ENCODE results near the gene ANO2. TPM values are rescaled to one million over a fixed set of nuclear protein-coding genes. Genes with fewer than 3 reads are reported as not detected.
A peak's percentile ranks its signal among the peaks of the same experiment; 100 is the strongest.
"Not testable (repeated sequence)": the region's sequence is repeated elsewhere in the genome, so short reads cannot be mapped to it uniquely, and the experiment has no call there.

Gene ANO2
- polyA plus RNA-seq, 10 donors = 2.4 to 5.1 (median 3.8) TPM

DNA sequence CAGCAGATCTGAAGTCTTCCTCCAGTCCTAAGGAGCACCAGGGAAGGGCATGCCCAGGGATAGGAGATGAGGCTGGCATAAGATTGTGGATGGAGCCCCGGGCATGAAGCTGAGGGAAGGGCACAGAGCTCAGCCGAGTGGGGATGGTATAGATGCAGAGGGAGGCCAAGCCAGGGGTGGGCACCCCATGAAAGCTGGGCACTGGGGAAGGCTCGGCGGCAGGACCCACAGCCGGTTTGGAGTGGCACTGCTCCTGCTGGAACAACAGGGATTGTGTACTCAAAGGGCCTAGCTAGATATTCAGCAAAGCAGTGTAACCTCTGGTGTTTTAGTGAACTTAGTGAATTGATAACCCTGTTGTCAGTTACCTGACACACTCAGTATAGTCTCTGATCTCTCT is 396.0 kb downstream of the ANO2 start:
- DNase-seq = no peak

DNA sequence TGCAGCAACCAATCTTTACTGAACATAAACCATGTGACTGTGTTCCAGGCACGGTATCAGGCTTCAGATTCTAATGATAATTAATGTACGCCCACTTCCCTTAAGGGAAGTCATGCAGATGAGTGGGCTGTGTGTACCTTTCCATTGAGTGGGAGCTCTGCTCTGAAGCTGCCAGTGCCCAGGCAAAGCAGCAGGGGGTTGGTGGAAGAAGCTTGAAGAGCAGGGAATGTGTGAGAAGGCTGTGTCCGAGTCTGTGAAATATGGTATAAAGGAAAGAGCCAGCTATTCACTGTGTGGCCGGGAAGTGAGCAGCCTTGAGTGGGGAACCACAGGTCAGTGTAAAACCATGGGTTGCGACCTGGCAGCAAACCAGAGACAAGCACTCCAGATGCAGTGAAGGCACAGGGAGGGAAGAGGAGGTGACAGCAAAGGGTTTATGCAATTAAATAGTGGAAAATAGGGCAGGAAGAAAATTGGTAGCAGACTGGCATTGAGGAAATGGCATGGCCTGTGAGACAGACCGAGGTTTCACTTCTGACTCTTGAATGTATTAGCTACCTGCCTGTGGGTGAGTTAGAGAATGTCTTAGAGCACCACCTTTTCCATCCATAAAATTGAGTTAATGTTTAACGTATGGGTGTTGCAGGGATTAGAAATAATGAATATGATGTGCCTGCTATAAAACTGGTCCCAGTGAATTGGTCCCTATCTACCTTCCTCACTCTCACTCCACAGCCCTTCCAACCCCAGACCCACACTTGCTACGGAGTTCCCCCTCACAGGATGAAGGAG is 396.7 kb downstream of the ANO2 start:
- DNase-seq = no peak

DNA sequence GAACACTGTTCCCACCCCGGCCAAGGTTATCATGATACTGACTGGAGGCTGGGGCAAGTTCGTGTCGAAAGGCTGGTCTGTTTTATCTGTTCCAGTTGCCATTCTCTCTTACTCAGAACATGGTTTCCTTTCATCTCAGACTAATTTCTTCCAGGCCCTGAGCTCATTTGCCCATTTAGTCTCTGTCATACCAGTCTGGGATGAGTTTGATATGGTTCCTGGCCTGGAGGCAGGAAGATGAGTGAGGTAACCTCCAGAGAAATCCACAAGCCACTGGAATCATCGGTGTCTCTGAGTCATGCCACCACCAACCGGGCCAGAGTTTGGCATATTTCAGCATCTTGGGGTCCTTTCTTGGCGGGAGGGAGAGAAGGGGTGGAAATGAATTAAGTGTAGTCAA is 398.4 kb downstream of the ANO2 start:
- DNase-seq = peak in 1 of 3 donors; percentile 71

DNA sequence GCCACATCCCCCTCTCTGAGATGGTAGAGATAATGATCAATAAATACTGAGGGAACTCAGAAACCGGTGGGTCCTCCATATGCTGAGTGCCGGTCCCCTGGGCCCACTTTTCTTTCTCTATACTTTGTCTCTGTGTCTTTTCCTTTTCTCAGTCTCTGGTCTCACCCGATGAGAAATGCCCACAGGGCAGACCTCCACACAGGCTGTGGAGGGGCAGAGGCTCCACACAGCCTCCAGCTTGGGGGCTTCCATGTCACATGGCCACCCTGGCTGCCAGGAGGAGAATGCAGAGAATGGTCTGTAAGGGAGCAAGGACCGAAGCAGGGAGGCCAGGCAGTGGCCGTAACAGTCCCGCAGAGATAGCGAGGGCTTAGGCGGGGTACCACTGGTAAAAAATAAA is 407.3 kb downstream of the ANO2 start:
- no peak for DNase-seq

- not testable (repeated sequence) for DNase-seq
Observed at GRCh38 chr12:5537026-5537615, 407.9 kb downstream of the ANO2 start.

DNA sequence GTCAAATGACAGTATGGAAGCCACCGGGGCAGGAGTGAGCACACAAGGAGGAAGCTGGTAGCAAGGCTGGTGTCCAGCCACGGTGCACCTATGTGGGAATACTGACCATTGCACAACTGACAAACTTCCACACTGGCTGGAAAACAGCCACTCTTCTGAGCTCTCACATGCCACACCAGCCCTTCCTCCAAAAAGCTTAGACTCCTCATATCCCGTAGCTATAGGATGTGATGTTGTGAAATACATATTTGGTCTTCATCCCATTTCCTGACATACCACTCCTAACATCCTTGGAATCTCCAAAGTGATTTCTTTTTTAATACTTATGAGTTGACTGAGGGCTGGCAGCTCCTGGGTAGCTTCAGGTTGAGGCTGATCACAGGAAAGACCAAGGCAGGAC is 409.5 kb downstream of the ANO2 start:
- DNase-seq = peak in 1 of 3 donors; percentile 59

DNA sequence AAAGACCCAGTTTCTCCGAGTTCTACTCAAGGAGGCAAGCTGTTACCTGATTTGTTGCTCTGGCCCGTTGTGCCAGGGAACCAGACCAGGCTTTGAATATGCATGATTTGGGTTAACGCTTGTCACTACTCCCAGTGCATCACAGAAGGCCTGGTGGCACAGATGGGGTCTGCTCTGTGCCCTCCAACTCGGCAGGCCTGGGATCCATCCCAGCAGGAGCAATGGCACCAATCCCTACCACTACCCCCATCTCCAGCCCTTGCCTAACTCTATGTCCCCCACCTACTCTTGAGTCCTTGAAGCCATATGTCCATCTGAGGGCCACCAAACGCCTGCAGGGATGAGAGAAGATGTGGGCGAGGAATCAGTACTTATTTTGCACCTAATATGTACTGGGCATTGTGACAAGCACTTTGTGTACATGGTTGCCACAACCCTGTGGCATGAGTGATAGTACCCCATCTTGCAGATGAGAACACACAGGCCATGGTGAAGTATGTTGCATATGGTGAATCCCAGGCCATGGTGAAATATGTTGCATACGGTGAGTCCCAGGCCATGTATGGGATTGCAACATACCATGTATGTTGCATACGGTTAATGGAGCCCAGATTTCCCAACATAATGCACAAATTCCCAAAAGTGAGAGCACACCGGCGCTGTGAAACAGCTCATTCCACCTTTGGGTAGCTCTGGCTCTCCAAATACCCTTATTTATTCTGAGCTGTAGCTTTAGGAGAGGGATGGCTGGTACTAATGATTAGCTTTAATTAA is 410.4 kb downstream of the ANO2 start:
- no peak for DNase-seq

DNA sequence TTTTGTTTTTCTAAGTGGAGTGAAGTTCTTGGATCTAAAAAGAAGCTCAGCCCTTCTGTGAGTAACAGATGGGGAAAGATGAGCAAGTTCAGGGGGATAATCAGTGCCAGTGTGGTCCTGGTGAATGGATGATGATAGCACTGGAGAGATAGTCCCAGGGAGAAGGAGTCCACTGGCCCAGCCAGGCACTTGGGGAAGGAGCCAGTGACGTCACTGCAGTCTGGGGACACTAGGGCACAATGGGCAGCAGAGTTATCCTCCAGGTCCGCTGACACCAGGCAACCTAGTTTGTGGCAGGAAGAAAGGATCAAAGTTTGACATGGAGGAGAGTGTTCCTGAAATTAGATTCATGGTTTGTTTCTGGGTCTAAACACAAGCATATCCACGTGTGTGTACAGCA is 411.7 kb downstream of the ANO2 start:
- no peak for DNase-seq

- no peak for DNase-seq
Observed at GRCh38 chr12:5525783-5526367, 419.2 kb downstream of the ANO2 start.

DNA sequence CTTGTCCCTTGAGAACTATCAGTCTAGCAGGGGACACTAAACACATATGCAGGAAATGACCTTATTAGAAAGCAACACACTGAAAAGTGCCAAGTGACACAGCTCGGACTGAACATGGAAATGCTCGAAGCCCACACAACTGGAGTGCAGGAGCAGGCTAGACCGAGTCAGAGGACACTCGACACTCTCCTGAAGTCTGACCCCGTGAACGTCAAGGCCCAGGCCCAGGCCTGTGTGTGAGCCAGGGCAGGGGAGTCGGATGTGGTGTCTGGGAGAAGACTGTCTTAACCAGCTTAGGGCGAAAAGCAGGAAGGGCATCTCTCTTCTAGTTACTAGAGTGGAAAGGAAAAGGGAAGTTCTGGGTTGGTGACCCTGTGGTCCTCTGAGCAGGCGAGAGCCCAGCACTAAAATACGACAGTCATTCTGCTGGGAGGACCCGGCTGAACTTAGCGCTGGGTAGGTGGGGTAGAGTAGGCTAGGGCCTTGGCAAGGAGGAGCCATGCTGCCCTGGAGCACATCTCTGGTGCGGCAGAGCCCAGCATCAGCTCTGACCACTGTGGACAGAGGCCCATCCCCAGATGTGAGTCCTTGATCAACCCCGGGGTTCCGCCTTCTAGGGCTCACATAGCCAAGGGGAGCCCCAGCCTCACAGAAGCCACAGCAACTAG is 420.2 kb downstream of the ANO2 start:
- no peak for DNase-seq

- no peak for DNase-seq
Observed at GRCh38 chr12:5524116-5524768, 420.8 kb downstream of the ANO2 start.

DNA sequence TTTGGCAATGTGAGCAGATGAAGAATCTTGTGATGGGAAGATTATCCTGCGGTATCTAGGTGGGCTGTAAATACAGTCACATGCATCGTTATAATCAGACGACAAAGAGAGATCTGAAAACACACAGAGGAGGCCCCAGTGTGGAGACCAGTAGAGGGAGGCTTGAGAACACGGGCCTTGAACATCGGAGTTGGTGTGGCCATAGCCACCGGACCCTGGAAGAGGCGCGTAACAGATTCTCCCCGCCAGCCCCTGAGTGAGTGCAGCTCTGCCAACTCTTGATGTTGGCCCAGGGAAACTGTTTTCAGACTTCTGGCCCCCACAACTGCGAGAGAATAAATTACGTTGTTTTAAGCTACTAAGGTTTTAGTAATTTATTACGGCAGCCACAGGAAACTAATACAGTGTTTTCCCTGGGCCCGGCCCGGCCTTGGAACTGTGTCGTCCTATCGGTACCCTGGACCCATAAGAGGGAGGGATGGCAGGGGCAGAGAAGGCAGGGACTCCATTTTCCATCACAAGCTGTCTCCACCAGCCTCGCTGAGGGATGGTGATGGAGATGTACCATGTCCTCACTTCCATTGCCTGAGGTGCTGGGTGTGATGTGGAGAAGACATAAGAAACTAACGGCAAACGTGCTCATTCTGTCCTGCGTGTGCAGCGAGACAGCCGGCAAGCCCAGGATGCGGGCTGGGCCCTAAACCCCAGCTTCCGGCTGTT is 421.5 kb downstream of the ANO2 start:
- DNase-seq = no peak

- DNase-seq = peak in 1 of 3 donors; percentile 21
Observed at GRCh38 chr12:5522432-5523335, 422.4 kb downstream of the ANO2 start.

- DNase-seq = no peak
Observed at GRCh38 chr12:5521456-5522325, 423.4 kb downstream of the ANO2 start.

- DNase-seq = no peak
Observed at GRCh38 chr12:5520831-5521230, 424.2 kb downstream of the ANO2 start.

DNA sequence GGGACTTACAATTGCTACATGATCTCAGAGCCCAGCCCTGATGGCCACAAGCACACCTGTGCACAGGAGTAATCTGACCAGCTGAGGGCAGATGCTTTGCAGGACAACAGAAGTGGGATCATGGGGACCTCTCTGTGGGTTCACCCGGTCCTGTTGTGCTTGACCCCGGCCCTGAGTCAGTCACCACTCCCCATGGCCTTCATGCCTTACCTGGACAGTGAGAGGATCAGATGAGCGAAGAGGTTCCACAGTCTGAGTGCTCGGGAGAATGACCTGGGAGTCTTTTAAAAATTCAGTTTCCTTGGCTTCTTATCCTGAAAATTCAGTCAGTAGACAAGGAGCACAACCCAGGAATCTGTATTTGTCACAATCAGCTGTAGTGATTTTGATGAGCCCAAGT is 425.0 kb downstream of the ANO2 start:
- no peak for DNase-seq

DNA sequence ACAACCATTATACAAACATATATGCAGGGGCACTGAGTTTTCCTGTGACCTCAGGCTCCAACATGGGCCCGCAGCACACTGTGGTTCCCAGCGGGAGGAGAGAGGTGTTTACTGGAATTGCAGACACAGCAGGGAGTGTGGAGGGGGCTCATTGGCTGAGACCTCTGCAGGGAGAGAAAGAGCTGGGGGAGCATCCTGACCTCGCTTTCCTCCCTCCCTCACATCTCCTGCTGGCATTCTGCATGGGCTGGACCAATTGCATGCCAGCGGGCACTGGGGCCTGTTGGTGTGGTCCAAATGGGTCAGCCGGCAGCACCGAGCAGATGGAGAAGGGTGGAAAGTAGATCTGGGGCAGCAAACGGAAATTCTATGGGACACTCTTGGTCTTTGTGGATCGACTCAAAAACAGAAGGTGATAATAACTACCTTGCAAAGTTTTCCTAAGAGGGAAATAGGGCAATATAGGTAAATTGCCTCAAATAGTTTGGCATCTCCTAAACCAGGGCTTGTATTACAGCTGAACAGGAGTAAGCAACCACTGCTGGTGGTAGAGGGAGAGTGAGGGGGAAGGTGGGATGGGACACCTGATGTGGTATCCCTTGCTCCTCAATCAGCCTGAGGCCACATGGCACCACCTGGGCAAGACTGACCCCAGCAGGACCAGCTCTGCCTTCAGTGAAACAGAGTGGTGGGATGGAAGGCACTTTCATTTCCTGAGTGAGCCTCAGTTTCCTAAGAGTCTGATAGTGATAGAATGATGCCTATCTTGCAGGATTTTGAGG is 426.3 kb downstream of the ANO2 start:
- DNase-seq = no peak

Measured in muscle of back (tissue), 11 donors.